Activated T-cell treated with anti-CD3 and anti-CD28 coated beads, Interleukin-2, amount 50 U/mL, for 72 hours (primary cell): ENCODE data around the gene SFXN3. TPM values are rescaled to one million over a fixed set of nuclear protein-coding genes. Genes with fewer than 3 reads are reported as not detected.

ENCODE experiments used
- ATAC-seq, 2 donors: fragments of 150-1000 bp; cut with Tn5 transposase; replicated peaks in 1 of 2; 2 replicates each; pipeline ENCODE4 v1.10.0; 2021; ENCODE audit warnings: moderate library complexity in 2 of 2, mild to moderate bottlenecking in 1 of 2
- DNase-seq, 2 donors: peaks; one replicate each; pipeline ENCODE4 v3.0.0; 2021 to 2022; ENCODE audit warnings: mixed read lengths in 1 of 2
- H3K27ac Mint-ChIP-seq: one replicate; pipeline ENCODE4 v1.8.0; 2022; ENCODE audit warnings: mild to moderate bottlenecking, moderate library complexity, mixed read lengths
- H3K27me3 Mint-ChIP-seq: one replicate; pipeline ENCODE4 v1.8.0; 2022; ENCODE audit warnings: low read depth, mixed read lengths
- H3K36me3 Mint-ChIP-seq, 2 donors: one replicate each; pipeline ENCODE4 v1.8.0; 2022; ENCODE audit warnings: mixed read lengths in 2 of 2, mild to moderate bottlenecking in 1 of 2; ENCODE audit not compliant: insufficient read depth in 2 of 2
- H3K4me1 Mint-ChIP-seq: one replicate; pipeline ENCODE4 v1.8.0; 2022; ENCODE audit warnings: low read depth, mixed read lengths
- H3K4me3 Mint-ChIP-seq, 2 donors: one replicate each; pipeline ENCODE4 v1.8.0; 2022; ENCODE audit warnings: mild to moderate bottlenecking in 2 of 2, mixed read lengths in 2 of 2, moderate library complexity in 2 of 2
- H3K9me3 Mint-ChIP-seq, 2 donors: one replicate each; pipeline ENCODE4 v1.8.0; 2022; ENCODE audit warnings: mixed read lengths in 2 of 2
- total RNA-seq, 2 donors: library from RNA; stranded (reverse); gene quantifications; one replicate each; pipeline ENCODE4 v1.2.3, GENCODE V29; 2022

SFXN3 gene
- total RNA-seq, 2 donors from 2014 or later: 23.5 to 24.2 TPM

DNA sequence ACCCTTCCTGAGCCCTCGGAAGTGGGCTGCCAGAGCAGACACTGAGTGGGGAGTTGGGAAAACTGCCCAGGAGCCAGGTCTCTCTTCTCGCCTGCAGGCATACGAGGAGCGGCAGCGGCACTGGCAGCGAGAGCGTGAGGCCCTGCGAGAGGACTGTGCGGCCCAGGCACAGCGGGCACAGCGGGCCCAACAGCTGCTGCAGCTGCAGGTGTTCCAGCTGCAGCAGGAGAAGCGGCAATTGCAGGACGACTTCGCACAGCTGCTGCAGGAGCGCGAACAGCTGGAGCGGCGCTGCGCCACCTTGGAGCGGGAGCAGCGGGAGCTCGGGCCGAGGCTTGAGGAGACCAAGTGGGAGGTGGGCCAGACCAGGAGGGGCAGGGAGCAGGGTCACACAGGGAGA, 25.7 kb upstream of the SFXN3 start:
- ATAC-seq (no peak), DNase-seq (no peak)
- Mint-ChIP-seq H3K27ac (no peak overlapping the region), H3K36me3 (no peaks in the 10 kb centered on the region), H3K4me3 (no peak overlapping the region), H3K4me1 (no peaks in the 10 kb centered on the region), H3K9me3 (no peaks in the 10 kb centered on the region), H3K27me3 (no peaks in the 10 kb centered on the region)

DNA sequence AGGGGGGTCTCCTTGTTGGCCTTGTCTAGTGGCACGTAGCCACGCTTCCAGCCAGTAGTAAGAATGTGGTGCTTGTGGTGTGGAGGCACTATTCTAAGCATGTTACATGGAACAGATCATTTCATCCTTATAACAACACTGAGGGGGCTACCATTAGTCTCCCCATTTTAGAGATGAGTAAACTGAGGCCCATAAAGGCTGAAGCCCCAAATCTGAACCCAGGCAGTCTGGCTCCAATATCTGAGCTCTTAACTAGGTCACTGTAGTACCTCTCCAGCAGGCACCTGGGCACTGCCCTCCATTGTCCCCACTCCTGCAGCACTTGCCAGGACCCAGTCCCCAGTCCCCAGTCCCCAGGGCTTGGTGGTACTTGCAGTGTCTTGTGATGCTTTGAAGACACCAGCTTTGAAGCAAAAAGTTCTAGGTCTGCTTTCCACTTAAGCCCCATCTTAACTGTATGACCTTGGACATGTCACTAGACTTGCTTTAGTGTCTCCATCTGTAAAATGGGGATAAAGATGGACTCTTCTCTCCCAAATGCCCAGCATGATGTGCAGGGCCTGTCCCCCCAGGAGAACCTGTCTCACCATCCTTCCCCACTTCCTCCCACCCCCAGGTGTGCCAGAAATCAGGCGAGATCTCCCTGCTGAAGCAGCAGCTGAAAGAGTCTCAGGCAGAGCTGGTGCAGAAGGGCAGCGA, 25.0 kb upstream of the SFXN3 start:
- no peak overlapping the region for H3K27ac Mint-ChIP-seq
- no peaks in the 10 kb centered on the region for H3K4me1 Mint-ChIP-seq
- no peaks in the 10 kb centered on the region for H3K9me3 Mint-ChIP-seq
- DNase-seq (no peak), ATAC-seq (no peak)
- H3K4me3 Mint-ChIP-seq: no peak overlapping the region
- H3K36me3 Mint-ChIP-seq: no peaks in the 10 kb centered on the region
- H3K27me3 Mint-ChIP-seq: no peaks in the 10 kb centered on the region

DNA sequence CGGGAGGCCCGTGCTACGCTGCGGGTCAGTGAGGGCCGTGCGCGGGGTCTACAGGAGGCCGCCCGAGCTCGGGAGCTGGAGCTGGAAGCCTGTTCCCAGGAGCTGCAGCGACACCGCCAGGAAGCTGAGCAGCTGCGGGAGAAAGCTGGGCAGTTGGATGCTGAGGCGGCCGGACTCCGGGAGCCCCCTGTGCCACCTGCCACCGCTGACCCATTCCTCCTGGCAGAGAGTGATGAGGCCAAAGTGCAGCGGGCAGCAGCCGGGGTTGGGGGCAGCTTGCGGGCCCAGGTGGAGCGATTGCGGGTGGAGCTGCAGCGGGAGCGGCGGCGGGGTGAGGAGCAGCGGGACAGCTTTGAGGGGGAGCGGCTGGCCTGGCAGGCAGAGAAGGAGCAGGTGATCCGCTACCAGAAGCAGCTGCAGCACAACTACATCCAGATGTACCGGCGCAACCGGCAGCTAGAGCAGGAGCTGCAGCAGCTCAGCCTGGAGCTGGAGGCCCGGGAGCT, 24.4 kb upstream of the SFXN3 start:
- Mint-ChIP-seq H3K27me3 (no peaks in the 10 kb centered on the region), H3K4me1 (no peaks in the 10 kb centered on the region), H3K9me3 (no peaks in the 10 kb centered on the region), H3K4me3 (no peak overlapping the region), H3K36me3 (no peaks in the 10 kb centered on the region), H3K27ac (no peak overlapping the region)
- ATAC-seq: no peak
- no peak for DNase-seq

DNA sequence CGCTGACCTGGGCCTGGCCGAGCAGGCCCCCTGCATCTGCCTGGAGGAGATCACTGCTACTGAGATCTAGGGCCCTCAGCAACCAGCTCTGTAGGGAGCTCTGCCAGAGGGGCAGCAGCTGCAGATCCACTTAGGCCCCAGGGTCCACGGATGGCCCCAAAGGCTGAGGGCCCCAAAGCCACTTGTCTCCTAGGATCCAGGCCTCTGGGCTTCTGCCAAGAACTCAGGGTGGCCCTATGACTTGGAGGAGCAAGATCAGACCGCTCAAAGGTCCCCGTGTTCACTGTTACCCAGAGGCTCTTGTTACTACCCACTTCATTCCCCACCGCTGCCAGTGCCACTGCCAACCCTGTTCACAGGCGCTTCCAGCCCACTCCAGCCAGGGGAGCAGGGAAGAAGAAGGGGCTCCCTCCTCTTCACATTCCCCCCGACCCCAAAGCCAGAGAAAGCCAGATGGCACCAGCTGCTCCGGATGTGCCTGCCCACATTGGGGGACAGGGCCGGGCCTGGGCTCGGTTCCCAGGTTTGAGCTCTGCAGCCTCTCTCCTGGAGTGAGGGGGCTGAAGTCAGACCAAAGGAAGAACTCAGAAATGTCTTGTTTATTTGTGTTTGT, 23.8 kb upstream of the SFXN3 start:
- Mint-ChIP-seq H3K36me3 (no peaks in the 10 kb centered on the region), H3K4me1 (no peaks in the 10 kb centered on the region), H3K4me3 (no peak overlapping the region), H3K27ac (no peak overlapping the region), H3K9me3 (no peaks in the 10 kb centered on the region), H3K27me3 (no peaks in the 10 kb centered on the region)
- DNase-seq (no peak), ATAC-seq (no peak)

DNA sequence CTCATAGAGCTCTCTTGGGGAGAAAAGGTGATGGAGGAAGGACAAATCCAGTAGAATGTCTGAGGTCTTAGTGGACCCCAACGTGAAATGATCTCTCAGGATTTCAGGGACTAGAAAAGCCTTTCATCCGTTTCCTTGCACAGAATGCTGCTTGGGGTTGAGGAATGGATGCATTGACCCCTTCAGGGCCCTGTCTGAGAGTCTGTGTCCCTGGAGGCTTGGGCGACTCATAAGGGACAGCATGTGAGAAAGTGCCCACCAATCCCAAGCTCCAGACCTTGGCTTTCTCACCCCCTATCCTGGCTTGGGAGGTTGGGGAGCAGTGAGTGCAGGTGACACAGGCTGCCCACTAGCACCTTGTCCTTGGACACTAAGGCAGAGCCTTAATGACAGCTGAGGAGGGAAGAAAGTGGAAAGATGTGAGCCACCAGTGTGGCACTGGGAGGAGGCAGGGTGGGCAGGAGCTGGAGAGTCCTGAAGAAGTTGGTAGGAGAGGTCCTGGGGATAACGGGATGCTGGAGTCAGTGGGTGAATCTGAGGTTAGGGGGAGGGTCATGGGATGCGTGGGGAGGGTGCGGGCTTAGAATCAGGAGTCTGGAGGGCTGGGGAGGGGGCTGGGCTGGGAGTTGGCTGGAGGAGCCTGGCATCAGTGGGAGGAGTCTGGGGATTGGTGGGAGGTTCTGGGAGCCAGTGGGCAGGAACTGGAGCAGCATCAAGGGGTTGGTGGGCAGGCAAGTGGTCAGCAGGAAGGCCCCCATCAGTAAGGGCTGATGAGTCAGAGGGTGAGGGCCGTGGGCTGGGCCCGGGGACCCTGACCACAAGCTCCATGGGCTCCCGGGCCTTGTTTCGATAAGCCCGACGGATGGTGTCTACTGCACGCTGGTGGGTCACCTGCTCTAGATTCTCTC, 22.9 kb upstream of the SFXN3 start:
- Mint-ChIP-seq H3K27ac (no peak overlapping the region), H3K4me1 (peaks cover 7% of the 10 kb centered on the region), H3K36me3 (no peaks in the 10 kb centered on the region), H3K27me3 (peaks cover 2% of the 10 kb centered on the region), H3K9me3 (no peaks in the 10 kb centered on the region), H3K4me3 (no peak overlapping the region)
- ATAC-seq: no peak
- no peak for DNase-seq

DNA sequence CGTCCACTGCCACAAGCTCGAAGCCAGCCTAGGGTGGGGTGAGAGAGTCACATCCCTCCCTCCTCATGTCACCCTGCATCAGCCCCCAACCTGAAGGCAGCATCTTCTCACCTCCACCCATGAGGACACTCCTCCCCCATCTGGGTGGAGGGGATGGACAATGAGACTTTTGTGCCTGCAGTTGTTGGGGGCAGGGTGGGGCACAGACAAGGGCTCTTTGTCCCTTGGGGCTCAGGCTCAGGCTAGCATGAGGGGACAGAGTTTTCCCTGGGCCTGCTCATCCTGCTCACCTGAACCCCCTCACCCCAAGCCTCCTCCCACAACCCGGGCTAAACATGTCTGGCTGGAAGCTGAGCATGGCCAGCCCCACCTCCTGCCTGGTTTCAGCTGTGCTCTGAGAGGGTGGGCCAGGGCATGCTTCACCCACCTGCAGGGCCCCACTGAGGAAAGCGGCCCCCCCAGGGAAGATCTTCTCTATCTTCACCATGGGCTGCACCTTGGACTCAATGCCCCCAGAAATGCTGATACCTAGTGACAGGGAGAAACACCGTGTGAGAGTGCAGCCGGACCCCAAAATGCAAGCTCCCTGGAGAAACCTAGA, 22.1 kb upstream of the SFXN3 start:
- Mint-ChIP-seq H3K27ac (no peak overlapping the region), H3K27me3 (peaks cover 6% of the 10 kb centered on the region), H3K4me3 (no peak overlapping the region), H3K36me3 (no peaks in the 10 kb centered on the region), H3K4me1 (peaks cover 11% of the 10 kb centered on the region), H3K9me3 (no peaks in the 10 kb centered on the region)
- ATAC-seq (no peak), DNase-seq (no peak)

DNA sequence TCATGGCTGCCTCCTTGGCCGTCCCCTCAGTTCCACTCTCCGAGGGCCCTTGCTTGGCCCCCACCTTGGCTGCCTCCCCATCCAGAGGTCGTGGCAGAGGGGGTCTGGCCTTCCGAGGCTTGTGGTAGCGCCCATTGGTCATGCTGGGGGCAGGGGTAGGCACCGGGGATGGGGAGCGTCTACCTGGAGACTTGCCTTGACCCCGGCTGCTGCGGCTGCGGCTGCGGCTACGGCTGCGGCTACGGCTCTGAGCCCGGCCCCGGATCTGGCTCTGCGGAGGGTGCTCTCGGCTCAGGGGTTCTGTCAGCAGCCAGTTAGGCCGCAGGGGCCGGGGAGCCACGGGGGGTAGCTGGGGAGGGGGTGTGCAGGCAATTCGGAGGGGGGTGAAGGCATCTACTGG, 20.7 kb upstream of the SFXN3 start:
- no peak overlapping the region for H3K27ac Mint-ChIP-seq
- H3K4me3 Mint-ChIP-seq: no peak overlapping the region
- no peaks in the 10 kb centered on the region for H3K36me3 Mint-ChIP-seq
- ATAC-seq (no peak), DNase-seq (no peak)
- no peaks in the 10 kb centered on the region for H3K9me3 Mint-ChIP-seq
- H3K27me3 Mint-ChIP-seq: peaks cover 6% of the 10 kb centered on the region
- H3K4me1 Mint-ChIP-seq: peaks cover 25% of the 10 kb centered on the region

DNA sequence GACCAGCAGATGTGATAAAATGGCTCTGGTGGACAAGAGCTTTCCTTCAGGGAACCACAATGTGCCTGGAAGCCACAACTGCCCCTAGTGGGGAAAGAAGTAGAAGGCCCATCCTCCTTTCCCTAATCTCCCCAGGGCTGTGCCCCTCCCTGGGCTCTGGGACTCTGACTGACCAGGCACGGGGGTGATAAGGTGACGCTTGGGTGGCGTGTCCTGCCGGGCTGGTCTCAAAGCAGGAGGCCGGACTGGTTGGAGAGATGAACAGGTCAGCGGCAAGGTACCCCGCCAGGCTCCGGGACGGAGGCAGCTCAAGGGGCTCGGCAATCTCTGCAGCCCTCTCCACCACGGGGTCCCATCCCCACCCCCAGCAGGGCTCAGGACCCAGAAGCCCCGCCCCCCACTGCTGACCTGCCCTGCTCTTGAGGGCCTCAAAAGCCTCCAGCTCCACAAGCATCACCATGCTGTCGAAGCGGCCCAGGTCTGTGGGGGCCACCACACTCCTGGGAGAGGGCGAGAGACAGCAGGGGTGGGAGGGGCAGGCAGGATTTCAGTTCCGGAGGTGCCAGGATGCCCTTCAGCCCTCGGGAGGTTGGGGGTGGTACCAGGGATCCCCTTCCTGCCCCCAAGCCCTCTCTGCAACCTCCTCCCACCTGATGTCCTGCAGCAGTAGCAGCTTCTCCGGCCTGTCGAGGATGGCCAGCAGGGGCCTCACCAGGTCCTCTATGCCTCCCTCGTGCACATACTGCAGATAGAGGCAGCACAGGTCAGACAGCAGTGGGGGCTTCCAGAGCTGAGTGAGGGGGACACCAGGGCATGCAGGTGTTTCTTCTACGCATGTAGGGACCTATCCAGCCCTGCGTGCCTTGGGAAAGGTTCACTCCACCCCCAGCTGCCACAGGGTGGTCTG, 19.3 kb upstream of the SFXN3 start:
- Mint-ChIP-seq H3K4me3 (no peak overlapping the region), H3K36me3 (no peaks in the 10 kb centered on the region), H3K4me1 (peaks cover 27% of the 10 kb centered on the region), H3K27ac (no peak overlapping the region), H3K27me3 (peaks cover 16% of the 10 kb centered on the region), H3K9me3 (no peaks in the 10 kb centered on the region)
- DNase-seq (no peak), ATAC-seq (no peak)

DNA sequence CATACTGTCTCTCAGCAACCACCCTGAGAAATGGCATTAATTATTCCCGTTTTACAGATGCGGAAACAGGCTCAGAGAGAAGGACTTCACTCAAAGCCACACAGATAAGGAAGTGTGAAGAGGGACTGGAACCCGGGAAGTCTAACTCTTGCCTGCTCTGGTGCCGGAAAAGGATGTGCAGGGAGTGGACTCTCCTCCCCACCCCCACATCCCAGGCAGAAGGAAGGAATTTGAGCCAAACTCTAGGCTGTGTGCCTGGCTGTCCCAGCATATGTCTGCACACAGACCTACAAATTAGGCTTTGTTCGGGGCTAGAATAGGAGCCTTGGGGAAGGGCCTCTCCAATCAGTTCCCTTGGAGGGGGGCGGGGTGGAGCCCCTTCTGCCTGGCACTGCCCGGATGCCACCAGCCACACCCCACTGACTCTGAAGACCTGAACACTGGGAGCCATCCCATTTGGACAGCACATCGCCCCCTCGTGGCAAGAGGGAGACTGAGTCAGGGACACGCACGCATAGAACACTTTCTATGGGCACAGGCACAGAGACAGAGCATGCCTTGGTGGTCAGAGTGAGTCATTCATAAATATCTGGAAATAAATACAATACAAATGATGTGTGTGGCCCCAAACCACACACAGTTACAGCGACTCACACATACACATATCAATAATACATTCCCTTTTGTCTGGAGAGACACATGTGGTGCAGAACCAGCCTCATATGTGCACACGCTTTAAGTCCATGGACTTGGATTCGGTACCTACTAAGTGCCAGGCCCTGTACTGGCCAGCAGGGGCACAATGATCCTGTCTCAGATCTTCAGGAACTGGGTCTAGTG, 18.3 kb upstream of the SFXN3 start:
- Mint-ChIP-seq H3K4me1 (peaks cover 27% of the 10 kb centered on the region), H3K27me3 (peaks cover 25% of the 10 kb centered on the region)
- ATAC-seq: peak; percentile 84 to 86

DNA sequence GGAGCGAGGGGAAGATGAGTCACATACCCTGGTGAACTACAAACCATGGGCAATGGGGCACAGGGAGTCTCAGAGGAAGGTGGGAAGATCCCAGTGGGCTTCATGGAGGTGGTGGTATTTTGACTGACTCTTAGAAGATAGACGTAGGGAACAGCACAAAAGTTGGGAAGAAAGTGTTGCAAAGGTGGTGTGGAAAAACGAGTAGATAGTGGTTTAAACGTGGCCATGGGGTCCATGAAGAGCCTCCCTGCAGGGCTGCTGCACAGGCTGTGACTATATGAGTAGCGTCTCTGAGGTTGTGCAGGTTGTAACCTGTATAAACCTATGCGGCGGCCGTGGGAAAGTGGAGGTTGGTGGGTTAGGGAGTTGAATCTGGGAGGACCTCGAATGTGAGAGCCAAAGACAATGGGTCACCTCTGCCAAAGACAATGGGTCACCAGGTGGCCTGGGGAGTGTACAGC, 17.6 kb upstream of the SFXN3 start:
- Mint-ChIP-seq H3K4me1 (peaks cover 29% of the 10 kb centered on the region), H3K27me3 (peaks cover 32% of the 10 kb centered on the region), H3K9me3 (no peaks in the 10 kb centered on the region), H3K36me3 (no peaks in the 10 kb centered on the region), H3K4me3 (peak overlapping the region; percentile 24 to 35), H3K27ac (no peak overlapping the region)
- no peak for DNase-seq
- no peak for ATAC-seq

More for the DNA sequence above, 18.3 kb upstream of the SFXN3 start:
- Mint-ChIP-seq H3K27ac (no peak overlapping the region), H3K9me3 (no peaks in the 10 kb centered on the region), H3K4me3 (peak overlapping the region; percentile 24 to 35), H3K36me3 (no peaks in the 10 kb centered on the region)
- peak; percentile 81 to 83 for DNase-seq

DNA sequence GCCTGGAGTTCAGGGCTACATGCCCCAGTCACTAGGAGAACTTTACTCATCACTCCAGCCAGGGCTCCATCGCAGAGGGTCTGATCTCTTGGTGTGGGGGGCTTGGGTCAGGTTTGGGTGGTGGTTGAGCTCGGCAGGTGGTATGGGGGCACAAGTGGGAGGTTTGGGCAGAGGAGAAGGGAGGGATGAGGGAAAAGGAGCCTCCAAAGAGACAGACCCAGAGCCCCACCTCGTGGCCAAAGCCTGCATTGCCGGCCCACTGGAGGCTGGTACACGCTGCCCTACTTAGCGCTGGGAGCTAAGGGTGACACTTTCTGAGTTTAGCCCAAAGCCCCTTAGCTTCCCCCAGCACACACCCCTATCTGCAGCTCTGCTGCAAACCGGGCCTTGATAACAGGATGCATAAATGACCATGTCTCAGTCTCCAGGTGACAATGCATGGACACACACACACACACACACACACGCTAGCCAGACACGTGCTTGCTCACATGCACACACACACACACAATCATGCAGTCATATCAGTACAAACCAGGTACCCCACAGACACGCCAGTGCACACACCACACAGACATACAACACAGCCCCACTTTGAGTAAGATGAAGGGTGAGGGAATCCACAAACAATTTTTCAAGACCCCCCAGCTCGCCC, 16.7 kb upstream of the SFXN3 start:
- peak; percentile 33 to 41 for ATAC-seq
- Mint-ChIP-seq H3K4me1 (peaks cover 33% of the 10 kb centered on the region), H3K36me3 (no peaks in the 10 kb centered on the region), H3K27ac (no peak overlapping the region), H3K9me3 (no peaks in the 10 kb centered on the region), H3K27me3 (peaks cover 37% of the 10 kb centered on the region), H3K4me3 (no peak overlapping the region)
- DNase-seq: peak; percentile 80 to 84
